GM19468 (cell line): ENCODE results near the gene SLC2A14.
"Not testable (repeated sequence)": the region's sequence is repeated elsewhere in the genome, so short reads cannot be mapped to it uniquely, and the experiment has no call there.

ENCODE experiments used
- ATAC-seq: cut with Tn5 transposase; IDR thresholded peaks from one replicate; pipeline ENCODE4 v1.9.1; 2021; ENCODE audit warnings: mild to moderate bottlenecking, moderate library complexity, moderate number of reproducible peaks; ENCODE audit not compliant: unreplicated experiment; ENCODE audit errors: extremely low read depth

SLC2A14 gene

GRCh38 chr12:7872566-7873319 is at the start of gene SLC2A14:
Gene SLC2A14, minus strand, starts transcription at chr12:7872915. Its CDS starts 3,035 bp downstream, at chr12:7869880.
- ATAC-seq: no peak

GRCh38 chr12:7921181-7921580 is 48.5 kb upstream of the SLC2A14 start:
- not testable (repeated sequence) for ATAC-seq

GRCh38 chr12:7918268-7918590 is 45.5 kb upstream of the SLC2A14 start:
- not testable (repeated sequence) for ATAC-seq

GRCh38 chr12:7917392-7918267 is 44.9 kb upstream of the SLC2A14 start:
- ATAC-seq: no peak

- ATAC-seq: no peak
Measured at GRCh38 chr12:7916936-7917335, 44.2 kb upstream of the SLC2A14 start.

- ATAC-seq: no peak
Measured at GRCh38 chr12:7915661-7916403, 43.1 kb upstream of the SLC2A14 start.

- ATAC-seq: not testable (repeated sequence)
Measured at GRCh38 chr12:7910106-7910505, 37.4 kb upstream of the SLC2A14 start.

GRCh38 chr12:7907009-7907408 is 34.3 kb upstream of the SLC2A14 start:
- no peak for ATAC-seq

GRCh38 chr12:7906303-7906702 is 33.6 kb upstream of the SLC2A14 start:
- not testable (repeated sequence) for ATAC-seq

GRCh38 chr12:7905600-7906125 is 32.9 kb upstream of the SLC2A14 start:
- not testable (repeated sequence) for ATAC-seq

- ATAC-seq: no peak
Measured at GRCh38 chr12:7905071-7905470, 32.4 kb upstream of the SLC2A14 start.

GRCh38 chr12:7902416-7902815 is 29.7 kb upstream of the SLC2A14 start:
- ATAC-seq: not testable (repeated sequence)

- no peak for ATAC-seq
Measured at GRCh38 chr12:7899755-7900154, 27.0 kb upstream of the SLC2A14 start.

- not testable (repeated sequence) for ATAC-seq
Measured at GRCh38 chr12:7896726-7897125, 24.0 kb upstream of the SLC2A14 start.

- ATAC-seq: no peak
Measured at GRCh38 chr12:7892186-7892980, 19.7 kb upstream of the SLC2A14 start.

GRCh38 chr12:7884689-7885088 is 12.0 kb upstream of the SLC2A14 start:
- ATAC-seq: no peak

GRCh38 chr12:7881736-7882120 is 9.0 kb upstream of the SLC2A14 start:
- ATAC-seq: not testable (repeated sequence)

GRCh38 chr12:7880952-7881735 is 8.4 kb upstream of the SLC2A14 start:
- ATAC-seq: not testable (repeated sequence)

- ATAC-seq: no peak
Measured at GRCh38 chr12:7879246-7879645, 6.5 kb upstream of the SLC2A14 start.
